Measurements from ENCODE around the gene C2orf42. TPM values are rescaled to one million over a fixed set of nuclear protein-coding genes. Genes with fewer than 3 reads are reported as not detected.

Gene C2orf42
- total RNA-seq, 2 donors from 2014 or later: 12.3 to 16.5 TPM

GRCh38 chr2:70116936-70117552, 73.8 kb downstream of the C2orf42 start:
- Mint-ChIP-seq H3K27ac (peak overlapping the region; percentile 26), H3K36me3 (ENCODE audit: low read depth) (no peaks in the 10 kb centered on the region), H3K4me3 (no peak overlapping the region), H3K27me3 (ENCODE audit: insufficient read depth) (no peaks in the 10 kb centered on the region), H3K4me1 (peaks cover 43% of the 10 kb centered on the region), H3K9me3 (no peaks in the 10 kb centered on the region)
- no peak for TF ChIP-seq CTCF (conservative IDR thresholded peaks at IDR 0.05)
- Histone ChIP-seq H3K9me3 (ENCODE audit: control insufficient read depth, low read length) (no peaks in the 10 kb centered on the region), H3K4me3 (ENCODE audit: low read length) (no peak overlapping the region), H3K27me3 (ENCODE audit: control insufficient read depth, insufficient read depth, low read length, poor library complexity, severe bottlenecking) (no peaks in the 10 kb centered on the region), H3K9ac (ENCODE audit: extremely low read depth, low read length, poor library complexity, severe bottlenecking) (no peak overlapping the region), H3K4me1 (ENCODE audit: control insufficient read depth, insufficient read depth, low read length) (peaks cover 27% of the 10 kb centered on the region), H3K27ac (ENCODE audit: low read depth, low read length) (peak overlapping the region; percentile 8), H3K36me3 (ENCODE audit: control insufficient read depth, insufficient read depth, low read length) (no peaks in the 10 kb centered on the region)
- no peak for DNase-seq
- WGBS, 2 experiments (ENCODE audit: insufficient coverage in 1 of 2, insufficient read length in 1 of 2): 94 to 100% methylated on average over 1 to 2 of the region's 2 CpGs

- Histone ChIP-seq H3K36me3 (ENCODE audit: control insufficient read depth, insufficient read depth, low read length) (no peaks in the 10 kb centered on the region), H3K4me1 (ENCODE audit: control insufficient read depth, insufficient read depth, low read length) (peaks cover 21% of the 10 kb centered on the region), H3K4me3 (ENCODE audit: low read length) (no peak overlapping the region), H3K9me3 (ENCODE audit: control insufficient read depth, low read length) (no peaks in the 10 kb centered on the region), H3K9ac (ENCODE audit: extremely low read depth, low read length, poor library complexity, severe bottlenecking) (no peak overlapping the region), H3K27ac (ENCODE audit: low read depth, low read length) (no peak overlapping the region), H3K27me3 (ENCODE audit: control insufficient read depth, insufficient read depth, low read length, poor library complexity, severe bottlenecking) (no peaks in the 10 kb centered on the region)
- Mint-ChIP-seq H3K4me1 (peaks cover 36% of the 10 kb centered on the region), H3K36me3 (ENCODE audit: low read depth) (no peaks in the 10 kb centered on the region), H3K4me3 (no peak overlapping the region), H3K27ac (peak overlapping the region; percentile 74), H3K27me3 (ENCODE audit: insufficient read depth) (no peaks in the 10 kb centered on the region), H3K9me3 (no peaks in the 10 kb centered on the region)
- no peak for DNase-seq
- 91% methylated on average over 8 of the region's 8 CpGs for WGBS, 2 experiments (ENCODE audit: insufficient coverage in 1 of 2, insufficient read length in 1 of 2)
- TF ChIP-seq CTCF (conservative IDR thresholded peaks at IDR 0.05): no peak
These were observed 75.0 kb downstream of the C2orf42 start for GRCh38 chr2:70115646-70116442.

- Histone ChIP-seq H3K4me1 (ENCODE audit: control insufficient read depth, insufficient read depth, low read length) (peaks cover 26% of the 10 kb centered on the region), H3K9me3 (ENCODE audit: control insufficient read depth, low read length) (no peaks in the 10 kb centered on the region), H3K4me3 (ENCODE audit: low read length) (no peak overlapping the region), H3K27me3 (ENCODE audit: control insufficient read depth, insufficient read depth, low read length, poor library complexity, severe bottlenecking) (no peaks in the 10 kb centered on the region), H3K9ac (ENCODE audit: extremely low read depth, low read length, poor library complexity, severe bottlenecking) (no peak overlapping the region), H3K27ac (ENCODE audit: low read depth, low read length) (no peak overlapping the region), H3K36me3 (ENCODE audit: control insufficient read depth, insufficient read depth, low read length) (no peaks in the 10 kb centered on the region)
- H3K4me1 Mint-ChIP-seq: peaks cover 35% of the 10 kb centered on the region
- H3K36me3 Mint-ChIP-seq (ENCODE audit: low read depth): no peaks in the 10 kb centered on the region
- peak overlapping the region; percentile 84 for H3K27ac Mint-ChIP-seq
- no peak overlapping the region for H3K4me3 Mint-ChIP-seq
- no peaks in the 10 kb centered on the region for H3K9me3 Mint-ChIP-seq
- no peak for TF ChIP-seq CTCF (conservative IDR thresholded peaks at IDR 0.05)
- no peaks in the 10 kb centered on the region for H3K27me3 Mint-ChIP-seq (ENCODE audit: insufficient read depth)
- no peak for DNase-seq
- 93% methylated on average over 4 of the region's 4 CpGs for WGBS, 2 experiments (ENCODE audit: insufficient coverage in 1 of 2, insufficient read length in 1 of 2)
These were observed 77.3 kb downstream of the C2orf42 start for GRCh38 chr2:70113359-70114070.
